ENCODE measurements around the gene SOX6. TPM values are rescaled to one million over a fixed set of nuclear protein-coding genes. Genes with fewer than 3 reads are reported as not detected.

SOX6 gene
- total and polyA plus RNA-seq, 2 experiments from 2014 or later, result 0.03 to 0.66 TPM

DNA sequence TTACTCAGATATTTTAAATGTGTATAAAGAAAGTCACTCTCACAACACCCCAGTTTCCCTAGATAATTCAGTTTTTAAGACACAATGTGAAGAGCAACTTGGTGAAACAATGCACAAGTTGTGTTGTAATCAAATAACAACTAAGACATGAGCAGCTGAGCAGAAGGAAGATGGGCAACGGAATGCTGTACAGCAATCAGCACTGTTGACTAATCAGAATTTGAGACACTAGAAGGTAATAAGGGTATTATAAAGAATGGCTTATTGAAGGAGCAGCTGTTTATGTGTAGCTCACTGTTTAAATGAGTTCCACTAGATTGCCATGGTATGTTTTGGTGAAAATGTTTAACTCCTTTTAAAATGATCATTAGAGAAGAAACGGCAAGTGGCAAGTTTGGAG, 60.1 kb downstream of the SOX6 start:
- peaks cover 18% of the 10 kb centered on the region; the same call in 2 of the 3 replicates for H3K4me1 Mint-ChIP-seq
- Histone ChIP-seq H3K27me3 (ENCODE audit: insufficient read depth) (no peaks in the 10 kb centered on the region), H3K4me3 (no peak overlapping the region), H3K79me2 (replicated peaks; ENCODE audit: insufficient read depth) (no peaks in the 10 kb centered on the region), H3K4me2 (no peak overlapping the region), H3K27ac (ENCODE audit: low read depth) (no peak overlapping the region), H3K36me3 (ENCODE audit: insufficient read depth) (no peaks in the 10 kb centered on the region), H3K4me1 (ENCODE audit: insufficient read depth) (0 out of 2 replicates have a peak, but pooled peaks cover 7% of the 10 kb centered on the region), H2AFZ (no peak overlapping the region), H3F3A (replicated peaks; ENCODE audit: low read depth) (no peaks in the 10 kb centered on the region), H4K20me1 (replicated peaks; ENCODE audit: insufficient read depth) (no peaks in the 10 kb centered on the region), H3K9me2 (ENCODE audit: insufficient read depth) (no peaks in the 10 kb centered on the region)
- H3K36me3 Mint-ChIP-seq (ENCODE audit: low read depth), result no peaks in the 10 kb centered on the region
- H3K9me3 Mint-ChIP-seq, result no peaks in the 10 kb centered on the region
- ATAC-seq (no peak), DNase-seq (ENCODE audit: low spot score) (no peak)
- TF ChIP-seq EZH2phosphoT487 (IDR thresholded peaks at IDR 0.05; ENCODE audit: unreplicated experiment) (no peak), CTCF (conservative IDR thresholded peaks at IDR 0.05; ENCODE audit: low read depth in 2 of 2) (no peak), EZH2 (IDR thresholded peaks at IDR 0.05; ENCODE audit: low read depth, unreplicated experiment) (no peak), ZNF114 (CRISPR knock-in tag; IDR thresholded peaks at IDR 0.05) (no peak), ZNF331 (CRISPR knock-in tag; IDR thresholded peaks at IDR 0.05; ENCODE audit: low read depth) (no peak), NANOG (IDR thresholded peaks at IDR 0.05; ENCODE audit: borderline replicate concordance) (no peak), REST (IDR thresholded peaks at IDR 0.05; ENCODE audit: unreplicated experiment) (no peak), ETS1 (IDR thresholded peaks at IDR 0.05) (no peak), STAT1 (IDR thresholded peaks at IDR 0.05; ENCODE audit: unreplicated experiment) (no peak), JUNB (IDR thresholded peaks at IDR 0.05; ENCODE audit: unreplicated experiment) (no peak), CREB1 (CRISPR knock-in tag; IDR thresholded peaks at IDR 0.05; ENCODE audit: low read depth) (no peak), POLR2AphosphoS5 (IDR thresholded peaks at IDR 0.05; ENCODE audit: low read depth) (no peak)
- TF ChIP-seq, protein P1, sequence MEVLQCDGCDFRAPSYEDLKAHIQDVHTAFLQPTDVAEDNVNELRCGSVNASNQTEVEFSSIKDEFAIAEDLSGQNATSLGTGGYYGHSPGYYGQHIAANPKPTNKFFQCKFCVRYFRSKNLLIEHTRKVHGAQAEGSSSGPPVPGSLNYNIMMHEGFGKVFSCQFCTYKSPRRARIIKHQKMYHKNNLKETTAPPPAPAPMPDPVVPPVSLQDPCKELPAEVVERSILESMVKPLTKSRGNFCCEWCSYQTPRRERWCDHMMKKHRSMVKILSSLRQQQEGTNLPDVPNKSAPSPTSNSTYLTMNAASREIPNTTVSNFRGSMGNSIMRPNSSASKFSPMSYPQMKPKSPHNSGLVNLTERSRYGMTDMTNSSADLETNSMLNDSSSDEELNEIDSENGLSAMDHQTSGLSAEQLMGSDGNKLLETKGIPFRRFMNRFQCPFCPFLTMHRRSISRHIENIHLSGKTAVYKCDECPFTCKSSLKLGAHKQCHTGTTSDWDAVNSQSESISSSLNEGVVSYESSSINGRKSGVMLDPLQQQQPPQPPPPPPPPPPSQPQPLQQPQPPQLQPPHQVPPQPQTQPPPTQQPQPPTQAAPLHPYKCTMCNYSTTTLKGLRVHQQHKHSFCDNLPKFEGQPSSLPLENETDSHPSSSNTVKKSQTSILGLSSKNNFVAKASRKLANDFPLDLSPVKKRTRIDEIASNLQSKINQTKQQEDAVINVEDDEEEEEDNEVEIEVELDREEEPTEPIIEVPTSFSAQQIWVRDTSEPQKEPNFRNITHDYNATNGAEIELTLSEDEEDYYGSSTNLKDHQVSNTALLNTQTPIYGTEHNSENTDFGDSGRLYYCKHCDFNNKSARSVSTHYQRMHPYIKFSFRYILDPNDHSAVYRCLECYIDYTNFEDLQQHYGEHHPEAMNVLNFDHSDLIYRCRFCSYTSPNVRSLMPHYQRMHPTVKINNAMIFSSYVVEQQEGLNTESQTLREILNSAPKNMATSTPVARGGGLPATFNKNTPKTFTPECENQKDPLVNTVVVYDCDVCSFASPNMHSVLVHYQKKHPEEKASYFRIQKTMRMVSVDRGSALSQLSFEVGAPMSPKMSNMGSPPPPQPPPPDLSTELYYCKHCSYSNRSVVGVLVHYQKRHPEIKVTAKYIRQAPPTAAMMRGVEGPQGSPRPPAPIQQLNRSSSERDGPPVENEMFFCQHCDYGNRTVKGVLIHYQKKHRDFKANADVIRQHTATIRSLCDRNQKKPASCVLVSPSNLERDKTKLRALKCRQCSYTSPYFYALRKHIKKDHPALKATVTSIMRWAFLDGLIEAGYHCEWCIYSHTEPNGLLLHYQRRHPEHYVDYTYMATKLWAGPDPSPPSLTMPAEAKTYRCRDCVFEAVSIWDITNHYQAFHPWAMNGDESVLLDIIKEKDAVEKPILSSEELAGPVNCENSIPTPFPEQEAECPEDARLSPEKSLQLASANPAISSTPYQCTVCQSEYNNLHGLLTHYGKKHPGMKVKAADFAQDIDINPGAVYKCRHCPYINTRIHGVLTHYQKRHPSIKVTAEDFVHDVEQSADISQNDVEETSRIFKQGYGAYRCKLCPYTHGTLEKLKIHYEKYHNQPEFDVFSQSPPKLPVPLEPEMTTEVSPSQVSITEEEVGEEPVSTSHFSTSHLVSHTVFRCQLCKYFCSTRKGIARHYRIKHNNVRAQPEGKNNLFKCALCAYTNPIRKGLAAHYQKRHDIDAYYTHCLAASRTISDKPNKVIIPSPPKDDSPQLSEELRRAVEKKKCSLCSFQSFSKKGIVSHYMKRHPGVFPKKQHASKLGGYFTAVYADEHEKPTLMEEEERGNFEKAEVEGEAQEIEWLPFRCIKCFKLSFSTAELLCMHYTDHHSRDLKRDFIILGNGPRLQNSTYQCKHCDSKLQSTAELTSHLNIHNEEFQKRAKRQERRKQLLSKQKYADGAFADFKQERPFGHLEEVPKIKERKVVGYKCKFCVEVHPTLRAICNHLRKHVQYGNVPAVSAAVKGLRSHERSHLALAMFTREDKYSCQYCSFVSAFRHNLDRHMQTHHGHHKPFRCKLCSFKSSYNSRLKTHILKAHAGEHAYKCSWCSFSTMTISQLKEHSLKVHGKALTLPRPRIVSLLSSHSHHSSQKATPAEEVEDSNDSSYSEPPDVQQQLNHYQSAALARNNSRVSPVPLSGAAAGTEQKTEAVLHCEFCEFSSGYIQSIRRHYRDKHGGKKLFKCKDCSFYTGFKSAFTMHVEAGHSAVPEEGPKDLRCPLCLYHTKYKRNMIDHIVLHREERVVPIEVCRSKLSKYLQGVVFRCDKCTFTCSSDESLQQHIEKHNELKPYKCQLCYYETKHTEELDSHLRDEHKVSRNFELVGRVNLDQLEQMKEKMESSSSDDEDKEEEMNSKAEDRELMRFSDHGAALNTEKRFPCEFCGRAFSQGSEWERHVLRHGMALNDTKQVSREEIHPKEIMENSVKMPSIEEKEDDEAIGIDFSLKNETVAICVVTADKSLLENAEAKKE (CRISPR knock-in tag; IDR thresholded peaks at IDR 0.05), result no peak
- H3K27ac Mint-ChIP-seq, result no peak overlapping the region
- H3K4me3 Mint-ChIP-seq, result no peak overlapping the region
- no peaks in the 10 kb centered on the region for H3K27me3 Mint-ChIP-seq (ENCODE audit: insufficient read depth, low read depth, poor library complexity)

Data from GM23338 (cell line).